Subcutaneous abdominal adipose tissue (tissue), 5 donors: ENCODE results near the gene UNKL.
A peak's percentile ranks its signal among the peaks of the same experiment; 100 is the strongest.

Source experiments
- H3K27ac ChIP-seq: one replicate; pipeline ENCODE4 v1.7.0; 2013; ENCODE audit warnings: low read depth, mild to moderate bottlenecking, inconsistent platforms, low read length, moderate library complexity
- H3K27me3 ChIP-seq, 5 donors: one replicate each; pipeline ENCODE4 v1.7.0; 2013; ENCODE audit warnings: low read length in 5 of 5, inconsistent platforms in 1 of 5; ENCODE audit not compliant: control insufficient read depth in 5 of 5, insufficient read depth in 4 of 5
- H3K36me3 ChIP-seq, 5 donors: one replicate each; pipeline ENCODE4 v1.7.0; 2013; ENCODE audit warnings: low read length in 5 of 5; ENCODE audit not compliant: control insufficient read depth in 5 of 5, insufficient read depth in 5 of 5
- H3K4me1 ChIP-seq, 5 donors: one replicate each; pipeline ENCODE4 v1.7.0; 2013; ENCODE audit warnings: low read length in 5 of 5, mild to moderate bottlenecking in 3 of 5, moderate library complexity in 1 of 5; ENCODE audit not compliant: control insufficient read depth in 5 of 5, insufficient read depth in 5 of 5
- H3K4me3 ChIP-seq, 5 donors: one replicate each; pipeline ENCODE4 v1.7.0; 2013; ENCODE audit warnings: low read length in 5 of 5, low read depth in 1 of 5
- H3K9ac ChIP-seq, 5 donors: one replicate each; pipeline ENCODE4 v1.7.0; 2013; ENCODE audit warnings: low read length in 5 of 5, mild to moderate bottlenecking in 4 of 5, moderate library complexity in 3 of 5
- H3K9me3 ChIP-seq, 5 donors: one replicate each; pipeline ENCODE4 v1.7.0; 2013; ENCODE audit warnings: low read length in 5 of 5; ENCODE audit not compliant: control insufficient read depth in 5 of 5
- donor health status: healthy.
- donor health status: healthy.
- donor health status: healthy.
- donor health status: healthy.
- donor health status: healthy.

The UNKL gene

GRCh38 chr16:1379304-1380076 lies 35.0 kb downstream of the UNKL start:
- H3K27ac ChIP-seq = peak overlapping the region; percentile 99
- peaks cover 0 to 51% (median 37%) of the 10 kb centered on the region in 5 donors for H3K36me3 ChIP-seq
- no peaks in the 10 kb centered on the region for H3K27me3 ChIP-seq
- no peaks in the 10 kb centered on the region for H3K9me3 ChIP-seq
- peaks cover 5 to 36% (median 21%) of the 10 kb centered on the region in 5 donors for H3K4me1 ChIP-seq
- H3K9ac ChIP-seq = peak overlapping the region in 4 of 5 donors; percentile 68 to 88 (median 76)
- H3K4me3 ChIP-seq = peak overlapping the region in 2 of 5 donors; percentile 47 to 63

GRCh38 chr16:1378804-1379303 lies 35.6 kb downstream of the UNKL start:
- Histone ChIP-seq H3K27ac (peak overlapping the region; percentile 99), H3K27me3 (no peaks in the 10 kb centered on the region), H3K9ac (peak overlapping the region; percentile 63 to 88 (median 74)), H3K9me3 (no peaks in the 10 kb centered on the region), H3K36me3 (peaks cover 0 to 54% (median 40%) of the 10 kb centered on the region in 5 donors), H3K4me3 (peak overlapping the region; percentile 43 to 63 (median 47)), H3K4me1 (peaks cover 5 to 36% (median 21%) of the 10 kb centered on the region in 5 donors)

GRCh38 chr16:1378087-1378803 lies 36.3 kb downstream of the UNKL start:
- Histone ChIP-seq H3K36me3 (peaks cover 0 to 48% (median 35%) of the 10 kb centered on the region in 5 donors), H3K4me1 (peaks cover 5 to 36% (median 21%) of the 10 kb centered on the region in 5 donors), H3K27ac (peak overlapping the region; percentile 99), H3K27me3 (no peaks in the 10 kb centered on the region), H3K9me3 (no peaks in the 10 kb centered on the region), H3K9ac (peak overlapping the region; percentile 63 to 86 (median 74)), H3K4me3 (peak overlapping the region; percentile 43 to 63 (median 47))

GRCh38 chr16:1377406-1378010 lies 37.0 kb downstream of the UNKL start:
- H3K27ac ChIP-seq = peak overlapping the region; percentile 99
- peaks cover 5 to 36% (median 21%) of the 10 kb centered on the region in 5 donors for H3K4me1 ChIP-seq
- peaks cover 0 to 47% (median 34%) of the 10 kb centered on the region in 5 donors for H3K36me3 ChIP-seq
- no peaks in the 10 kb centered on the region for H3K27me3 ChIP-seq
- peak overlapping the region in 3 of 5 donors; percentile 17 to 78 (median 32) for H3K9ac ChIP-seq
- H3K4me3 ChIP-seq = peak overlapping the region in 1 of 5 donors; percentile 63
- no peaks in the 10 kb centered on the region for H3K9me3 ChIP-seq

GRCh38 chr16:1375741-1376410 lies 38.6 kb downstream of the UNKL start:
- no peak overlapping the region for H3K4me3 ChIP-seq
- H3K9me3 ChIP-seq = no peaks in the 10 kb centered on the region
- peaks cover 0 to 45% (median 31%) of the 10 kb centered on the region in 5 donors for H3K36me3 ChIP-seq
- H3K4me1 ChIP-seq = peaks cover 5 to 42% (median 21%) of the 10 kb centered on the region in 5 donors
- H3K27ac ChIP-seq = peak overlapping the region; percentile 99
- H3K9ac ChIP-seq = no peak overlapping the region
- no peaks in the 10 kb centered on the region for H3K27me3 ChIP-seq

- no peak overlapping the region for H3K9ac ChIP-seq
- peaks cover 5 to 42% (median 21%) of the 10 kb centered on the region in 5 donors for H3K4me1 ChIP-seq
- no peak overlapping the region for H3K4me3 ChIP-seq
- H3K27me3 ChIP-seq = no peaks in the 10 kb centered on the region
- peaks cover 0 to 43% (median 30%) of the 10 kb centered on the region in 5 donors for H3K36me3 ChIP-seq
- no peaks in the 10 kb centered on the region for H3K9me3 ChIP-seq
- no peak overlapping the region for H3K27ac ChIP-seq
These were observed 39.2 kb downstream of the UNKL start for GRCh38 chr16:1375298-1375640.

GRCh38 chr16:1374418-1375297 lies 39.8 kb downstream of the UNKL start:
- H3K36me3 ChIP-seq = peaks cover 0 to 49% (median 36%) of the 10 kb centered on the region in 5 donors
- H3K4me1 ChIP-seq = peaks cover 5 to 36% (median 21%) of the 10 kb centered on the region in 5 donors
- H3K27ac ChIP-seq = no peak overlapping the region
- H3K4me3 ChIP-seq = no peak overlapping the region
- H3K27me3 ChIP-seq = no peaks in the 10 kb centered on the region
- H3K9ac ChIP-seq = no peak overlapping the region
- no peaks in the 10 kb centered on the region for H3K9me3 ChIP-seq

GRCh38 chr16:1372292-1372950 lies 42.1 kb downstream of the UNKL start:
- Histone ChIP-seq H3K27me3 (no peaks in the 10 kb centered on the region), H3K9ac (no peak overlapping the region), H3K36me3 (peaks cover 0 to 55% (median 40%) of the 10 kb centered on the region in 5 donors), H3K9me3 (no peaks in the 10 kb centered on the region), H3K4me3 (no peak overlapping the region), H3K27ac (no peak overlapping the region), H3K4me1 (peaks cover 0 to 16% (median 7%) of the 10 kb centered on the region in 5 donors)
